HG03575 (cell line): Measurements from ENCODE around the gene BTNL2.
"Not testable (repeated sequence)": the region's sequence is repeated elsewhere in the genome, so short reads cannot be mapped to it uniquely, and the experiment has no call there.

Experiments
- ATAC-seq: cut with Tn5 transposase; IDR thresholded peaks from one replicate; pipeline ENCODE4 v1.9.1; 2021; ENCODE audit not compliant: unreplicated experiment, insufficient number of reproducible peaks, low FRiP score; ENCODE audit errors: extremely low read depth

The BTNL2 gene

DNA sequence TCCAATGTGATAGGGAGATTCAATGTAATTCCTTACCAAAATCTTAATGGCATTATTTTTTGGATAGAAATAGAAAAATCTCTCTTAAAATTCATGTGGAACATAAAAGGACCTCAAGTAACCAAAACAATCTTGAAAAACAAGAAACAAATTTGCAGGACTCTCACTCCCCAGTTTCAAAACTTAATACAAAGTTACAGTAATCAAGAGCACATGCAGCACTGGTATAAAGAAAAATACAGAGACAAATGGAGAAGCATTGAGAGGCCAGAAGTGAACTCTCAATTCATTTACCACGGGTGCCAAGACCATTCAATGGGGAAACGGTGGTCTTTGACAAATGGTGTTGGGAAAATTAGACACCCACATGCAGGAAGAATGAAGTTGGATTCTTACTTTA, 27.4 kb downstream of the BTNL2 start:
- ATAC-seq: no peak

DNA sequence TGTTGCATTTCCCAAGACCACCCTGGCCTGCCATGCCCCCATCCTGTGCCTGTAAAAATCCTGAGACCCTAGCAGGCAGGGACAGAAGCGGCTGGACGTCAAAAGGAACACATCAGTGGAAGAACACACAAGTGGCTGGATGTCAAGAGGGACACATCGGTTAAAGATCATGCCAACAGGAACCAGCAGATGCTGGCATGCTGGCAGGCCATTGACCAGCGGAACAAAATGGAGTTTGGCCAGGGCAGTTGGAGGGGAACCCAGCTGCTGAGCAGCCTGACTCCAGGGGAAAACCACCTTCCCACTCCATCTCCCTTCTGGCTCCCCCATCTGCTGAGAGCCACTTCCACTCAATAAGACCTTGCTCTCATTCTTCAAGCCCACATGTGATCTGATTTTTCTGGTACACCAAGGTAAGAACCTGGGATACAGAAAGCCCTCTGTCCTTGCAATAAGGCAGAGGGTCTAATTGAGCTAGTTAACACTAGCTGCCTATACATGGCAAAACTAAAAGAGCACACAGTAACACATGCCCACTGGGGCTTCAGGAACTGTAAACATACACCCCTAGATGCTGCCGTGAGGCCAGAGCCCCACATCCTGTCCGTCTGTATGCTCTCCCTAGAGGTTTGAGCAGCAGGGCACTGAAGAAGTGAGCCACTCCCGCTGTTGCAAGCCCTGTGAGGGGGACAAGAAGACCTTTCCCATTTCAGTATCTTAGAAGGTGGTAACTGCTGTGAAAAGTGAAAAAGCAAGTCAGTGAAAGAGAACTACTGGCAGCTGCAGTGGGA, 31.0 kb downstream of the BTNL2 start:
- no peak for ATAC-seq

DNA sequence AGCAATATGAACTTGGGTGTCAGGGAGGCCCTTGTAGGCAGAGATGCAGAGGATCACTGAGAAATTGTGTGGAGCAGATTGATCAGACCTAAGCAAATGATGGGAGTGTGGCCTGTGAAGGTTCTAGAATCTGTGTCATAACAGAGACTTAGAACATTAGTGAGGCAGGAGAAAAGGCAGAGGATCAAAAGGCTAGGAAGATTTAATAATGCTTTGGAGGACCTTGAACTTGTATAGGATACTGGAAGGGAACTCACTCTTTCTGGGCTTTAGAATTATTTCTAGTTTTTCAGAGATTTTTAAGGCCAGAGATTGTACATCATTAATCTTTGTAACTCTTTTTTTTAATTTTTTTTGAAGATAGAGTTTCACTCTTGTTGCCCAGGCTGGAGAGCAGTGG, 35.2 kb downstream of the BTNL2 start, which contains the start of gene TSBP1:
TSS of gene TSBP1 (minus strand) at position 101 of the 400 bp plus-strand sequence. CDS start 197 bp downstream, outside the sequence.
- ATAC-seq: no peak

DNA sequence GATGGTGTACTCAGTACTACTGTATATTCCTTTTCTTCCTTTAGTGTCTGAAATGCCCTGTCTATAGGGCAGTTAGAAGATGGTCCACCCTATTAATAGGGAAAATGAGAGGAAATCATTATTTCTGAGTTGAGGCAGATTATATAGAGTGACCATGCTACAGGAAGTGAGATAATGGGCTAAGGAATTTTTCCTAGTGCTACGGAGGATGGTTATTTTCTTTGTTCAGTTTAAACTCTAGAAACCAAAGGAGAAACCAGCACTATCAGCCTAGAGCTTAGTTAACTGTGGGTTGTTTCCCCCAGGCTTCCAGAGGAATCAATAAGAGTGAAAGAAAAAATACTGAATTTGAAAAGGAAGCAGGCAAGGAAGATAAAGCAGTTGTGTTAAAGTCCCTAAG, 35.8 kb downstream of the BTNL2 start:
- no peak for ATAC-seq

DNA sequence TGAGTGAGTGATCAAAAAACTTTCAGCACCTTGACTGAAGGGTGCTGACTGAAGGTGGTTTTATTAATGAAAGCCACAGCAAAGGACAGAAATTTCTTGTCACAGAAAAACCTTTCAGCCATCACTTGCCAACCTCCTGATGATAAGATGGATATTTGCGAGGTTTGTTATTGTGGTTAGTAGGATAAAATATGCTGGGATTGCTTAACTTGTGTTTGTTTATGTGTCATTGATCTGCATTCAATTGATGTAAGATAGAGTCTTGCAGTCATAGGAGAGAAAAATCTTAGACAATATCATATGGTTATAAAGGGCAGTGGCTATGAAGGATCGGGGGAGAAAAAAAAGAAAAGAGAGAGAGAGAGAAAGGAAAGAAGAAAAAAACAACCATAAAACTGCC, 36.5 kb downstream of the BTNL2 start:
- no peak for ATAC-seq

DNA sequence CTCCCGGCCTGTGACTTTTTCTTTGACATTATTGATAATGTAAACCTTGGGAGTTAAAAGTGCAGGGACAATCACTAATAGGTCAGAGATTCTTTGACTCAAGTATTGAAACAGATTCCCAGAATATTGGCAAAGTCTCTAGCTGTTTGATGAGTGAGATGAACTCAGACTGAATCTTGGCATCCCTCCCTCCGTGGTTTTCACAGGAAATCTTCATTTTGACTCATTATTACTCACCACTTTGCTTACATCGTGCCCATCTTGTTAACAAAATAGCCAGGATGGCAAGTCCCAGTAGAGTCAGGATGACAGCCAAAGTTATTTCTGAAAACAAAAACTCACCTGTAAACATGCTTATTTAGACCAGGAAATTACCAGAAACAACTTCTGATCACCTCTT, 37.3 kb downstream of the BTNL2 start:
- ATAC-seq: no peak

DNA sequence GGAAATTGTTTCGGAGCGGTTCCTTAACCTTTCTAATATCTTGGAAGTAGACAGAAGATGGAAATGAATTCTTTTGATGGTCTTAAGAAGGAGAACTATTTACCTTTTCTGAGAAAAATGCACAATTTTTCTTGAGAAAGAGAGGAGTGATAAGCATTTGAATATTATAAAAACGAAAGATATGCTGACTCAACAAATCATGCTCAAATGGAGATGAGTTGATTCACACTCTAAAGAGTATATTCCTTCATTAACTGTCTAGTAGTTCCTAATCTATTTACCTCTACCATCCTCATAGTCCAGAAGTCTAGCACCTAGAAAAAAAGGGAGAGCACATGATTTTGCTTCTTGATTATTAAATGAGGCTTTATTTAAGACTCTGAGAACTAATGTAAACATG, 39.3 kb downstream of the BTNL2 start:
- no peak for ATAC-seq

DNA sequence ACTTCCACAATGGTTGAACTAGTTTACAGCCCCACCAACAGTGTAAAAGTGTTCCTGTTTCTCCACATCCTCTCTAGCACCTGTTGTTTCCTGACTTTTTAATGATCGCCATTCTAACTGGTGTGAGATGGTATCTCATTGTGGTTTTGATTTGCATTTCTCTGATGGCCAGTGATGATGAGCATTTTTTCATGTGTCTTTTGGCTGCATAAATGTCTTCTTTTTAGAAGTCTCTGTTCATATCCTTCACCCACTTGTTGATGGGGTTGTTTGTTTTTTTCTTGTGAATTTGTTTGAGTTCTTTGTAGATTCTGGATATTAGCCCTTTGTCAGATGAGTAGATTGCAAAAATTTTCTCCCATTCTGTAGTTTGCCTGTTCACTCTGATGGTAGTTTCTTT, 47.8 kb downstream of the BTNL2 start:
- ATAC-seq: not testable (repeated sequence)

DNA sequence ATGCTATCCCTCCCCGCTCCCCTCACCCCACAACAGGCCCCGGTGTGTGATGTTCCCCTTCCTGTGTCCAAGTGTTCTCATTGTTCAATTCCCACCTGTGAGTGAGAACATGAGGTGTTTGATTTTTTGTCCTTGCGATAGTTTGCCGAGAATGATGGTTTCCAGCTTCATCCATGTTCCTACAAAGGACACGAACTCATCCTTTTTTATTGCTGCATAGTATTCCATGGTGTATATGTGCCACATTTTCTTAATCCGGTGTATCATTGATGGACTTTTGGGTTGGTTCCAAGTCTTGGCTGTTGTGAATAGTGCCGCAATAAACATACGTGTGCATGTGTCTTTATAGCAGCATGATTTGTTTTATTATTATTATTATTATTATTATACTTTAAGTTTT, 48.4 kb downstream of the BTNL2 start:
- ATAC-seq: not testable (repeated sequence)

DNA sequence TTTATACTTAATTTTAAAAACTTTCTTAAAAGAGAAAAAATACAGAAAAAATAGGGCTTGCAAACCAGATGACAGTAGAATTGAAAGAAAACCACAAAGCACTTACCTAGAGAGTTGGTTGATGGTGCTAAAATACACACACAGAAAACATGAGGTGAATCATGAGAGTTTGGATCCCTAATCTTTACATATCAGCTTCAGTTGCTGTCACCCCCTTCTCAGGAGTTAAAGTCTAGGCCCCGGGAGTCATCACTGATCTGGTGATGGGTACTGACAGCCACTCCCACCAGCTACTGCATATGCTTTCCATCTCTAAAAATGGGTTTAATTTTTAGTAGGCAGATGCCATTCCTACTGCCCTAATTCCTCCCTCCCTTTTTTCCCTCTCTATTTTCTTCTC, 52.0 kb downstream of the BTNL2 start:
- ATAC-seq: no peak

DNA sequence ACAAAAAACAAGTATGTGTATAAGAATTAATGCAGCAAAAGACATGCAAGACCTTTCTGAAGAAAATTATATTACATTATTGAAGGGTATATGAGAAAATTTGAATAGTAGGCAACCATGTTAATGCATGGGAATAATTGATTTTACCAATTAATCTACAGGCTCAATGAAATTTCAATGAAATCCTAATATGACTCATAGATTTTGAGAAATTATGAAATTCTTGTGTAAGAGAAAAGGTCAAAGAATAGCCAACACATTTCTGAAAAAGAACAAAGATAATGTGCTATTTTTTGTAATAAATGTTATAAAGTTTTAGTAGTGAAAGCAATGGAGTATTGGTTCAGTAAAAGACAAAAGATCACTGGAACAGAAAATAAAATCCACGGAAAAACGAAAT, 53.6 kb downstream of the BTNL2 start:
- ATAC-seq: no peak
